ENCODE data around the gene NOTCH2.
"Not testable (repeated sequence)": the region's sequence is repeated elsewhere in the genome, so short reads cannot be mapped to it uniquely, and the experiment has no call there.

Gene NOTCH2

DNA sequence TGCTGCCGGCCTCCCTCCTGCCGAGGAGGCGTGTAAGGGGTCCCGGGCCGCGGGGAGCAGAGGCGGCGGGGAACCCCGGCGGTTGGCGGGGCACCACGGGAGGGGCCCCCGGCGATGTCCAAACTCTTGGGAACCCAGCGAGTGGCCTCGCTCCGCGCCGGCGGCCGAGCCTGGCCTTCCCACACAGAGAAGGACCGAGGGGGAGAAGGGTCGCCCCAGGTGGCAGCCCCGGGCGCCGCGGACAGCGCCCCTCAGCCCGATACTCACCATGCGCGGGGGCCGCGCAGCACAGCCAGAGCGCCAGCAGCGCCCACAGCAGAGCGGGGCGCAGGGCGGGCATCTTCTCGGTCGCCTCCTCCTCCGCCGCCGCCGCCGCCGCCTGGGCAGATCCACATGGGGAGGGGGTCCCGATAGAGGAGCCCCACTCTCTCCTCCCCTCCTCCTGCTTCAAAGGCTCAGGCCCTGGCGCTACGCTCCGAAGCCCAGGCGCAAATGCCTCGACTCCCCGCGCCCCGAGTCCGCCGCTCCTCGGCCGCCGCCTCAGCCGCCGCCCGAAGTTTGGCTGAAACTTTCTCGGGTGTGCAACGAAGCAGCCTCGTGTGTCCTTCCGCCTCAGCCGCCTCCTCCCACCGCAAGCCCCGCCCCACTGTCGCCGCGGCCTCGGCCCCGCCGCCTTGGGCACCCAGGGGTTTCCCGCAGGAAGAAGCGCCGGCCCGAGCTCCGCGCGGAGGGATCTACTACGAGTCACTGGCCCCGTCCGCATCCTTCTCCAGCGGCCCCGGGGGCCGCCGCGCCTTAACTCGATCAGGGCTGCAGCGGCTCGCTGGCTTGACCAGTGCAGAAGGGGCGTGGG lies at the start of gene NOTCH2:
TSS of gene NOTCH2 (minus strand) at position 596 of the 853 bp plus-strand sequence. CDS start at position 340, 256 bp downstream.
- H3K36me3 ChIP-seq (ENCODE audit: control insufficient read depth, insufficient read depth, low read length); H3K9ac ChIP-seq (ENCODE audit: low read depth, low read length); H3K9me3 ChIP-seq (ENCODE audit: control insufficient read depth, insufficient read depth, low read length); H3K27me3 ChIP-seq (ENCODE audit: control insufficient read depth, insufficient read depth, low read length); H3K4me1 ChIP-seq (ENCODE audit: control insufficient read depth, insufficient read depth, low read length): not testable (repeated sequence)
- H3K4me3 ChIP-seq (ENCODE audit: low read depth, low read length): peak within 1 kb of the TSS; percentile 18

- not testable (repeated sequence) for H3K9me3 ChIP-seq (ENCODE audit: control insufficient read depth, insufficient read depth, low read length); H3K27me3 ChIP-seq (ENCODE audit: control insufficient read depth, insufficient read depth, low read length); H3K4me1 ChIP-seq (ENCODE audit: control insufficient read depth, insufficient read depth, low read length); H3K4me3 ChIP-seq (ENCODE audit: low read depth, low read length); H3K9ac ChIP-seq (ENCODE audit: low read depth, low read length); H3K36me3 ChIP-seq (ENCODE audit: control insufficient read depth, insufficient read depth, low read length)
These were observed 48.1 kb upstream of the NOTCH2 start for GRCh38 chr1:120117371-120118177.

- not testable (repeated sequence) for H3K9me3 ChIP-seq (ENCODE audit: control insufficient read depth, insufficient read depth, low read length); H3K4me3 ChIP-seq (ENCODE audit: low read depth, low read length); H3K27me3 ChIP-seq (ENCODE audit: control insufficient read depth, insufficient read depth, low read length); H3K9ac ChIP-seq (ENCODE audit: low read depth, low read length); H3K36me3 ChIP-seq (ENCODE audit: control insufficient read depth, insufficient read depth, low read length); H3K4me1 ChIP-seq (ENCODE audit: control insufficient read depth, insufficient read depth, low read length)
These were observed 46.6 kb upstream of the NOTCH2 start for GRCh38 chr1:120116094-120116493.

DNA sequence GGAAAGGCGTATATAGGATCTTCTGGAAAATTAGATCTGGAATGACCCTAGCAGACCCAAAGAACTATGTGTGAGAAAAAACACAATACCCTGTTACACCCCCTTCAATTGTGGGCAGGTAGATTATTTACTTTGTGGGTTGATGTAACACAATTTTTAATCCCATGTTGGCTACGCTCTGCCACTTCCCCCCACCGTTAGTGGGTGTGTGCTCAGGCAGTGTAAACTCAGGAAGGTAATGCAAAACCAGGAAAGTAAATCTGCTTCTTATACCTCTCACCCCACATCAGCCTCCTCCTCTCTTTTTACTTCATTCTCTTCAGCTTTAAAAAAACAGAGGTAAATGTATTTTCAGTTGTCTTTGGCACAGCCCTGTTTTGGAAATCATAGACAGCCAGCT lies 43.7 kb upstream of the NOTCH2 start:
- not testable (repeated sequence) for H3K9ac ChIP-seq (ENCODE audit: low read depth, low read length); H3K27me3 ChIP-seq (ENCODE audit: control insufficient read depth, insufficient read depth, low read length); H3K36me3 ChIP-seq (ENCODE audit: control insufficient read depth, insufficient read depth, low read length); H3K4me1 ChIP-seq (ENCODE audit: control insufficient read depth, insufficient read depth, low read length); H3K4me3 ChIP-seq (ENCODE audit: low read depth, low read length); H3K9me3 ChIP-seq (ENCODE audit: control insufficient read depth, insufficient read depth, low read length)

DNA sequence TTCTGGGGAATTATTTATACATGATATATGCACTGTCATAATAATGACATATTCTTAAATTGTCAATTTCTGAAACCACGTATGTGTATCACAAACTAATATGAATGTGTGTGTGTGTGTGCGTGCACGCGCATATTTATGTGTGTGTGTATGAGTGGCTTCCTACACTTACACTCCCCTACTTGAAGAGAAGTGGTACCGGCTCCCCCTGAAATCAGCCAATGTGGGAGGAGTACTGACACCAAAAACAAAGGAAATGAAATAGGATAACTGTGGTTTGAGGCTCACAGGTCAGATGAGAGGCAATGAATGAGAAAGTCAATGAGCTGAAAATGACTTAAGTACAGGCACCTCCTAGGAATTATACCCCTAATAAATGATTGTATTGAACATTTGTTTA lies 42.8 kb upstream of the NOTCH2 start:
- not testable (repeated sequence) for H3K4me3 ChIP-seq (ENCODE audit: low read depth, low read length); H3K36me3 ChIP-seq (ENCODE audit: control insufficient read depth, insufficient read depth, low read length); H3K9ac ChIP-seq (ENCODE audit: low read depth, low read length); H3K27me3 ChIP-seq (ENCODE audit: control insufficient read depth, insufficient read depth, low read length); H3K9me3 ChIP-seq (ENCODE audit: control insufficient read depth, insufficient read depth, low read length); H3K4me1 ChIP-seq (ENCODE audit: control insufficient read depth, insufficient read depth, low read length)

DNA sequence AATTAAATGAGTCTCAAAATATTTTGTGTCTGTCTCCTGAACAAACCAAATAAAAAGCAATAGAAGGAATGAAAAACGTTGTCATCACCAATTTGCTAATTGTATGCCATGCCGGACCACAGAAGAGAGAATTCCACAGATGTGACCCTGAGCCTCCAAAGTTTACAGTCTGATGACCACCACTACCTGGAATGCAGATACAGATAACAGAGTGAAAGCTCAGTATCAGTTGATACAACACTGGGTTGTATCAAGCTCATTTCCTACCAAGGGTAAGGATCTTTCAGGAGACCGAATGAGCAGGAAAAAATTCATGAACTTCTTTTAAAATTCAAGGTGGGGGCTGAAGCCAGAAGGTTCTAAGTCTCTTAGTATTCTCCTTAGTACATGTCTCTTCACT lies 42.3 kb upstream of the NOTCH2 start:
- not testable (repeated sequence) for H3K9ac ChIP-seq (ENCODE audit: low read depth, low read length); H3K27me3 ChIP-seq (ENCODE audit: control insufficient read depth, insufficient read depth, low read length); H3K36me3 ChIP-seq (ENCODE audit: control insufficient read depth, insufficient read depth, low read length); H3K9me3 ChIP-seq (ENCODE audit: control insufficient read depth, insufficient read depth, low read length); H3K4me3 ChIP-seq (ENCODE audit: low read depth, low read length); H3K4me1 ChIP-seq (ENCODE audit: control insufficient read depth, insufficient read depth, low read length)

- not testable (repeated sequence) for H3K4me3 ChIP-seq (ENCODE audit: low read depth, low read length); H3K4me1 ChIP-seq (ENCODE audit: control insufficient read depth, insufficient read depth, low read length); H3K36me3 ChIP-seq (ENCODE audit: control insufficient read depth, insufficient read depth, low read length); H3K27me3 ChIP-seq (ENCODE audit: control insufficient read depth, insufficient read depth, low read length); H3K9ac ChIP-seq (ENCODE audit: low read depth, low read length); H3K9me3 ChIP-seq (ENCODE audit: control insufficient read depth, insufficient read depth, low read length)
These were observed 41.5 kb upstream of the NOTCH2 start for GRCh38 chr1:120111008-120111407.

- not testable (repeated sequence) for H3K4me1 ChIP-seq (ENCODE audit: control insufficient read depth, insufficient read depth, low read length); H3K9ac ChIP-seq (ENCODE audit: low read depth, low read length); H3K27me3 ChIP-seq (ENCODE audit: control insufficient read depth, insufficient read depth, low read length); H3K36me3 ChIP-seq (ENCODE audit: control insufficient read depth, insufficient read depth, low read length); H3K4me3 ChIP-seq (ENCODE audit: low read depth, low read length); H3K9me3 ChIP-seq (ENCODE audit: control insufficient read depth, insufficient read depth, low read length)
These were observed 40.2 kb upstream of the NOTCH2 start for GRCh38 chr1:120109656-120110055.

- not testable (repeated sequence) for H3K9me3 ChIP-seq (ENCODE audit: control insufficient read depth, insufficient read depth, low read length); H3K4me1 ChIP-seq (ENCODE audit: control insufficient read depth, insufficient read depth, low read length); H3K4me3 ChIP-seq (ENCODE audit: low read depth, low read length); H3K36me3 ChIP-seq (ENCODE audit: control insufficient read depth, insufficient read depth, low read length); H3K9ac ChIP-seq (ENCODE audit: low read depth, low read length); H3K27me3 ChIP-seq (ENCODE audit: control insufficient read depth, insufficient read depth, low read length)
These were observed 39.7 kb upstream of the NOTCH2 start for GRCh38 chr1:120109180-120109579.

DNA sequence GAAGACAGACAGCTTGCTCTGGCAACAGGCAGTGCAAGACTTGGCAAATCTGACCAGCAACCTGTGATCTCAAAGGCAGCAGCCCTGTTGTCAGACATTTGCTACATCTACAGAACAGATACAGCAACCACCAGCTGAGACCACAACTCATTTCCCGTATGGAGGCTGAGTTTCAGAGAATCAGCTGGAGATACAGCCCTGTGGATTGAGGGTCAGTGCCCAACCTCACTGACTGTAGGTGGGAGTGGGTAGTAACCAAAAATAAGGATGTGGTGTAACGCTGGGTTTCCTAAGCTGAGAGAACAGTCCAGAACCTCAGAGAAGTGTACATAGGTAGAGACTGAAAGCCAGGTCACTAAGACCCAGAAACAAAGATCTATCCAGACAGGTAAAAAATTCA lies 35.8 kb upstream of the NOTCH2 start:
- not testable (repeated sequence) for H3K27me3 ChIP-seq (ENCODE audit: control insufficient read depth, insufficient read depth, low read length); H3K36me3 ChIP-seq (ENCODE audit: control insufficient read depth, insufficient read depth, low read length); H3K4me1 ChIP-seq (ENCODE audit: control insufficient read depth, insufficient read depth, low read length); H3K9me3 ChIP-seq (ENCODE audit: control insufficient read depth, insufficient read depth, low read length); H3K4me3 ChIP-seq (ENCODE audit: low read depth, low read length); H3K9ac ChIP-seq (ENCODE audit: low read depth, low read length)

GRCh38 chr1:120103768-120104167 lies 34.3 kb upstream of the NOTCH2 start:
- not testable (repeated sequence) for H3K36me3 ChIP-seq (ENCODE audit: control insufficient read depth, insufficient read depth, low read length); H3K9me3 ChIP-seq (ENCODE audit: control insufficient read depth, insufficient read depth, low read length); H3K4me1 ChIP-seq (ENCODE audit: control insufficient read depth, insufficient read depth, low read length); H3K27me3 ChIP-seq (ENCODE audit: control insufficient read depth, insufficient read depth, low read length); H3K4me3 ChIP-seq (ENCODE audit: low read depth, low read length); H3K9ac ChIP-seq (ENCODE audit: low read depth, low read length)

GRCh38 chr1:120101593-120101992 lies 32.1 kb upstream of the NOTCH2 start:
- H3K4me3 ChIP-seq (ENCODE audit: low read depth, low read length): not testable (repeated sequence)

More at GRCh38 chr1:120101593-120101992, 32.1 kb upstream of the NOTCH2 start:
- not testable (repeated sequence) for H3K36me3 ChIP-seq (ENCODE audit: control insufficient read depth, insufficient read depth, low read length); H3K27me3 ChIP-seq (ENCODE audit: control insufficient read depth, insufficient read depth, low read length); H3K9ac ChIP-seq (ENCODE audit: low read depth, low read length); H3K4me1 ChIP-seq (ENCODE audit: control insufficient read depth, insufficient read depth, low read length); H3K9me3 ChIP-seq (ENCODE audit: control insufficient read depth, insufficient read depth, low read length)

Data from iPS-15b (cell line).